HG02759 (cell line): ENCODE measurements around the gene DVL2.
A peak's percentile ranks its signal among the peaks of the same experiment; 100 is the strongest.
"Not testable (repeated sequence)": the region's sequence is repeated elsewhere in the genome, so short reads cannot be mapped to it uniquely, and the experiment has no call there.

ENCODE experiments used
- ATAC-seq: cut with Tn5 transposase; IDR thresholded peaks from one replicate; pipeline ENCODE4 v1.9.1; 2021; ENCODE audit warnings: mild to moderate bottlenecking, moderate library complexity; ENCODE audit not compliant: unreplicated experiment

Gene DVL2

DNA sequence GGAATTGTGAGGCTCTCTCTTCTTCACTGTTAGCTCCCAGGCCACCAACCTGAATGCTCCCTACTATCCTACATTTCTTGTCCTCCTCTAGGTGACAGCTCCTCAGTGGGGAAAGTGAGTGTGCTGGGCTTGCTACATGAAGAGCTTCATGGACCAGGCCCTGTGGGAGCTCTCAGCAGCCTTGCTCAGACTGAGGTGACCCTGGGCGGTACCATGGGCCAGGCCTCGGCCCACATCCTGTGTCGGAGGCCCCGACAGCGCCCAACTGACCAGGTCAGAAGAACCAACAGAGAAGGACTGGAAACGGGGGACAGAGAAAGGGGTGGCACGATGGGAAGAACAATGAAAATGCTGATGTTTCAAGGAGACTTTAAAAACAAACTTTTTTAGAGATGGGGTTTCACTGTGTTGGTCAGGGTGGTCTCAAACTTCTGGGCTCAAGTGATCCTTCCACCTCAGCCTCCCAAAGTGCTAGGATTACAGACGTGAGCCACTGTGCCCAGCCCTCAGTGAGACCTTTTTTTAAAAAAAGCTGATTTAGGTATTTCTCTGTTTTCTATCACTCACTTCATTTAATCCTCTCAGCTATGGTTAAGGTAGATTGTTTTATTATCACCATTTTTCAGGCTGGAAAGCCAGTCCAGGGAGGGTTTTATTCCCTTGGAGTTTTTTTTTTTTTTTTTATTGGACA, 22.6 kb upstream of the DVL2 start:
- no peak for ATAC-seq

DNA sequence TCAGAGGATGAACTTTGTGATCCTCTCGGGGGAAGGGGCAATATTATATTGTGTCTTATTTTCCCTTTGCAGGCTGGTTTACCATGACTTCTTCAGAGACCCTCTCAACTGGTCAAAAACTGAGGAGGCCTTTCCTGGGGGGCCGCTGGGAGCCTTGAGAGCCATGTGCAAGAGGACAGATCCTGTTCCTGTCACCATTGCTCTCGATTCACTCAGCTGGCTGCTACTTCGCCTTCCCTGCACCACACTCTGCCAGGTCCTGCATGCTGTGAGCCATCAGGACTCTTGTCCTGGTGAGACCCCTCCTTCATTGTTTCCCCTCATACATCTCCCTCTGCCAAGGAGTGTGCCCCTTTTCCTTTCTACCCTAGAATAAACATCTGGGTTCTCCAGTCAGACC, 20.2 kb upstream of the DVL2 start:
- ATAC-seq: no peak

DNA sequence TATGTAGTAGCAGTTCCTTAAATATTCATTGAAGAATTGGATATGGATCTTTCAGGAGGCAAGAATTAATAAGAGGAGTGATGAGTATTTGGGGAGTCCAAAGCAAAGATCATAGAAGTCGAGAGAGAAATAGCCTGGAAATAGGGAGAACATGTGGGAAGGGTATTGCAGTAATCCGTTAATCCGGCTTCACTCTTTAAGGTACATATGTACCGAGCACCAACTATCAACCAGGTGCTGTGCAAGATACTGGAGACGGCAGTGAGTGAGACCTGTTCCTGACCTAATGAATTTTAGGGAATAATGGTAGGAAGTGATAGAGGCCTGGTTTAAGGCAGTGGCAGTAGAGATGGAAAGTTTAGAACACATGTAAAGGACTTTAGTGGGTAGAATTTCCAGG, 18.8 kb upstream of the DVL2 start:
- no peak for ATAC-seq

DNA sequence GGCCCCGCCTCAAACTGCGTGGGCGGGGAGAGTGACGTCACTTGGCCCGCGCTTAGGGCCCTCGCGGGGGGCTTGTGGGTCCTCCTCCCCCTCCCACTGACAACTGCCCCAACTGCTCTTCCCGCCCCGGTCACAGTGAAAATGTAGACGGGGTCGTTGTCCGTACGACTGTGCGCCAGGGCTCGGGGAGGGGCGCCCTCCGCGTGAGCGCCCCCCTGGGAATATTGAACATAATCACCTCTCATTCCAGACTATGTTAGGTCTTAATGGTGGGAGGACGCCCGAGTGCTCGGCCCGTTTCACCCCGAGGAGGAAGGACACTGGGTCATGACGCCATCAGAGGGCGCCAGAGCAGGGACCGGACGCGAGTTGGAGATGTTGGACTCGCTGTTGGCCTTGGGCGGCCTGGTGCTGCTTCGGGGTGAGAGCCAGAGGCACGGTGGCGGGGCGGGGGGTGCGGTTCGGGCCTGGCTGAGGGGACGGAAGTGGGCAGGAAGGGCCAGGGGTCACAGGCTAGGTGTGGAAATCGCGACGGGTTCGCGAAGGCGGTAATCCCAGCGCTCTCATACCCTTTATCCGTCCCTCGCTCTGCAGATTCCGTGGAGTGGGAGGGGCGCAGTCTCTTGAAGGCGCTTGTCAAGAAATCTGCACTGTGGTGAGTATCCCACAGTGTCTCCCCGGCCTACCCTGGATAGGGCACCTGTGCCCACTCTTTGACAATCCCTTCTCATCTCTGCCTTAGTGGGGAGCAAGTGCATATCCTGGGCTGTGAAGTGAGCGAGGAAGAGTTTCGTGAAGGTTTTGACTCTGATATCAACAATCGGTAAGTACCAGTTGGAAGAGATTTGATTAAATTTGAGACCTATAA, 18.1 kb upstream of the DVL2 start, which contains the start of gene ELP5:
Gene ELP5 (plus strand): TSS at position 40 of the 868 bp plus-strand sequence. CDS start 336 bp downstream, at position 376.
- ATAC-seq: peak; percentile 63

DNA sequence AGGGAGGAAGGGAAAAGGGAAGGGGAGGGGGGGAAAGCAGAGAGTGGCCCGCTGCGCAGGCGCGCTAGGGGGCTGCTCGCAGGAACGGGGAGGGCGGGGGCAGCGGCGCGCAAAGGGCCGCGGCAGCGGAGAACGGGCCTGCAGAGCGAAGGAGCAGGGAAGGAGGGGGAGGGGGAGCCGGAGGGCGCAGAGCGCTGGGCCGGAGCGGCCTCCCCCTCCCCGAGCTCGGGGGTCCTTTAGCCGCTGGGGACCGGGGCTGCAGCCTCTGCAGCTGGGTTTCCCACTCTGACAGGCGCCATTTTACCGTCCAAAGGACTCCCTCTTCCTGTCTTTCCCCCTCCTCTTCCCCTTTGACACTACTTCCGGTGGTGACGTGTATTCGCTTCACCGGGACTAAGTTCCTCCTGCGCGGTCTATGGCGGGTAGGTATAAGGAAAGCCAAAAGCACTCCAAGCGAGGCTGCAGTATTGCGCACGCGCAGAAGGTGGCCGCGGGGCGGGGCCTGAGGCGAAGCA, 17.4 kb upstream of the DVL2 start, which contains the start of gene CTDNEP1:
Gene CTDNEP1 (minus strand): TSS at position 74 of the 515 bp plus-strand sequence. CDS start 438 bp downstream, outside the sequence.
- ATAC-seq: peak; percentile 78

DNA sequence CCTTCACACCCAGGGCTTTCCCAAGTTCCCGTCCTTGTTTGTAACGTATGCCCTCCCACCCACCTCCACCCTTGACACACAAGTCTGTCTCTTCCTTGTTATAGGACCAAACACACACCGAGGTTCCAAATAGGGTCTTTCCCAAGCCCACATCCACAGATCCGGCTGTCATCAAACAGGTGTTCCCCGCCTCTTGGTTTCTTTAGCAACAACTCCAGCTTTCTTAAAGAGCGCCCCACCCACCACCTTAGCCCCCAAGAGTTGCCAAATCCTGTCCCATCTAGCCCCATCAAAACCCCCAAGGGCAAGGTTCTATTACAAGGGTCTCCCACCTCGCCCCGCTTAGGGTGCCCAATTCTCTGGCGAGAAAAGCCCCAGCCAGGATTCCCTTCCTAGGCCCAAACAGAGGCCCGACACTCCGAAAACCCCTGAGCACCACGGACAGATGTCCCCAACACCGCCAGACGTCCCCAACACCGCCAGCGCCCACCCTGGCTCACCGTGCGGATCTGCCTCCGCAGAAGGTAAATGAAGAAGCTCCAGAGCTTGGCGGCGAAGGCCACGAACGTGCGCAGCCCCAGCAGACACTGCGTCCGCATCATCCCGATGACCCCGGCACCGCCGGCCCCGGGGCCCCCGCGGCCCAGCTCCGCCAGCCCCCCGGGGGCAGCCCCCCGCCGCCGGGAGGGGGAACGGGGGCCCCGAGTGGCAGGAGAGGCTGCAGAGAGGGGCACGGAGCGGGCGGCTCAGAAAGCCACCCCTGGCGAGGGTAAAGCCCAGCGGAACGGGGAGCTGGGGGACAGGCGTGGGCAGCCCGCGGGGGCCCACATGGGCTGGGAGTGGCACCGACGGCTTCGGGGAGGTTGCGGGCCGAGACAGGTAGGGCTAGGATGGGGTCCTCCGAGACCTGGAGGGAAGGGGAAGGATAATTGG, 16.6 kb upstream of the DVL2 start:
- no peak for ATAC-seq

DNA sequence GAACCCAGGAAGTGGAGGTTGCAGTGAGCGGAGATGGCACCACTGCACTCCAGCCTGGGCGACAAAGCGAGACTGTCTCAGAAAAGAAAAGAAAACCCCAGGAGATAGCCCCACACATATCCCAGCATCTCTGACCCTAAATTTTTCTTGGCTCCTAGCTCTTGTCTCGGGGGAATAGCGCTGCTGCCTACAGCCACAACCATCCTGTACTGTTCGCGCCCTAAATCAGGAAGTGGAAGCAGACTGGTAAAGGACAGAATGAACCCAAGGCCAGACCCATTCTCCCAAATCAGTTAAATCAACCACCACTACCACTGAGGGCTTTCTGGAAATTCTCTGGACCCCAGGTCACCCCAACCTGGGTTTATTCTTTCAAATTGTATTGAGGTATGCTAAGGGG, 15.5 kb upstream of the DVL2 start:
- no peak for ATAC-seq

DNA sequence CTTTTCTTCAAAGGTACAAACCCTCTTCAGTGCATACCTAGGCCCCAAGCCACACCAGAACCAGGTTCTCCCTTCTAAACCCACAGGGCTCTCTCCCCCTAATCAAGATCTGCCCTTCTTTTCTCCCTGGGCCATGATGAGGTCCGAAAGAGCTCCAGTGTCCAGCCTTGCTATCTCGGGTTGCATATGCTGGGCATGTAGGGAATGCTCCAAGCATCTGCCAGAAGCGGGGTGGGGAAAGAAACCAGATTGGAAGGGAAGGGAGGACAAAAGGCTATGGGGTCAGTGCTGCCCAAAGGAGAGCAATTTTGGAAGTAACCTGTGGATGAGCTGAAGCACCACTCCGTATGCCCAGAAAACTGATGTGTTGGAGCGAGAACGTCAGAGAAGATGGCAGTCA, 14.9 kb upstream of the DVL2 start:
- ATAC-seq: no peak

DNA sequence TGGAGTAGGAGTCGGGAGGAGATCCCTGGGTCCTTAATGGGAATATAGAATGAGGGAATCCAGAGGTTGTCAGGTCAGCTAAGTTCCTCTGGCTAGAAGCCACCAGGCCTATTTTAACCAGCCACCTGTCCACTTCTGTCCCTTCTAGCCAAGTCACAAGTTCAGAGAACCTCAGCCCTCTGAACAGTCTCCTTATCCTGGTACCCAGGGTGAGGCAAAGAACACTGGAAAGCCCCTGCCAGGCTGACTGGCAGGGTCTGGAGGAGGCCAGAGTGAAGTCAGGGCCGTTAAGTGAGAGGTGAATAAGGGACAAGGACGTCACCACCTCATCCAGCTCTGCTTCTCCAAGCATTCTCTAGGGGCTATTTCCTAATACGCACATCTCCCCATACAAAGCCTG, 14.5 kb upstream of the DVL2 start:
- ATAC-seq: no peak

DNA sequence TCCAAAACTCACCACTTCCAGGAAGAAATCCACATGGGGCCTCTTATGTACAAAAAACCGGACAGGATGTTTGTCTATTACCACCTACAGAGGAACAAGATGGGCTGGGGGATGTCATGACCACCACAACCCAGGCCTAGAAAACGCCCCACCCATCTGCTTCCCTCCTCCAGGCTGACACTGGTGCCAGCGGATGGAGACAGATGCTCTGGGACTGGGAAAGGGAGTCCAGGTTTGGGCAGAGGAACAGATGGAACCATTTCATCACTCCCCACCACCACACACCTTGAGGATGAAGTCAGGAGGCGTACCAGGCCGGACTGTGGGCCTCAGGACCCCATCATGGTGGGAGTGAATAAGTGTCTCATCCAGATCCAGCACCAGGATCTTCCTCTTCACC, 12.5 kb upstream of the DVL2 start:
- ATAC-seq: no peak

DNA sequence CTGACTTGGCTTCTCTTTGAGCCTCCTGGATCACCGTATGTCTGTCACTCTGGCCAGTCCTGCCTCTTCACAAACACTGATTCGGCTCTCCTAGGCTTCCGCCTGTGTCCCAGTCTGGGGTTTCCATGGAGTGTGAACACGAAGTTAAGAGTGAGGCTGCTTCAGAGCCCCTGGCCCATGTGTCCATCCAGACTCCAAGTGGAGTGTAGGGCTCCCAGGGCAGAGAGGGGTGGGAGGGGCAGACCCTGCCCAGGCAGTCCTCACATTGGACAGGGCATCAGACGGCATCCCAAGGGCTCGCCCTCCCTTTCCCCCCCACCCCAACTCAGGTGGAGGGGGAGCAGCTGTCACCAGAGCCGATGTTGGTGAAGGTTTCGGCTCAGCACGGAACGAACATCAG, 9.5 kb upstream of the DVL2 start:
- ATAC-seq: not testable (repeated sequence)

DNA sequence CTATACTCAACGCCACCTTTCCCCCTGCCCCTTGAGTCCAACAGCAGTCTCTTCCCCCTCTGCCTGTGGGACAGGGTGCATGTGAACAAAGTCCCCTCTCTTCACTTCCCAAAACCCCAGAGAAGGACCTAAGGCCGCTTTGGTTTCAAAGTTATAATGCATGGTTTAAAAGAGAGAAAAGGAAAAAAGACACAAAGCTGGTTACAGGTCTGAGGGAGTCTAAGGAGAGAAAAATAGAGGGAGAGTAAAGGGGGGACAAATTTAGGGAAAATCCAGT, 9.1 kb upstream of the DVL2 start:
- no peak for ATAC-seq

DNA sequence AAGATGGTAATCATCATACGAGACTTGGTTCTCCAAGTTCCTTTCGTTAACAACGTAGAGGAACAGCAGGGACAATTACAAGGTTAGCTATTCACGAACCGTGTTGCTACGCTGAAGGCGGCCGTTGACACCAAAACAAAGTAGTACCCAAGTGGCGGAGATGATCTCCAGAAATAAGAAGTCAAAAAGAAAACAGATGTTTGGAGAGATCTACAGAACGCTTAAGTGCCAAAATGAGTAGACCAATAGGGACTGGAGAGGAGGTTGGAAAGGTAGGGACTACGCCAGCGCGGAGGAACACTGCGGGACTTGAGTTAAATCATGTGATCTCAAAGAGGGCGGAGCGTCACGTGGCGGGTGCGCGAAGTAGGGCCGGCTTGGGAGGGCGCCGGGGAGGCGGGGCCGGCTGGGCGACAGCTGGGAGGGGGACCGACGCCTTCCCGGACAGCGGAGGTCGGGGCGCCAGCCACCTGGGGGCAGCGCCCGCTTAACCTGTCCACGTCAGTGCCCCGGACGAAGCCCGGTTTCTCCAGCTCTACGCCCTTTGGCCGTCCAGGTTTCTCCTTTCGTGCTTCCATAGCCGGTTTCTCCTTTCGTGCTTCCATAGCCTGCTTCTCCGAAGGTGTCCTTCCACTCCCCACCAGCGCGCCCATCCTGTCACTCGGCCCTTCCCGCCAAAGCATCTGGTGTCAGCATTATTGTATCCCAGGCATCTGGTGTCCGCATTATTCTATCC, 8.6 kb upstream of the DVL2 start:
- peak; percentile 46 for ATAC-seq

DNA sequence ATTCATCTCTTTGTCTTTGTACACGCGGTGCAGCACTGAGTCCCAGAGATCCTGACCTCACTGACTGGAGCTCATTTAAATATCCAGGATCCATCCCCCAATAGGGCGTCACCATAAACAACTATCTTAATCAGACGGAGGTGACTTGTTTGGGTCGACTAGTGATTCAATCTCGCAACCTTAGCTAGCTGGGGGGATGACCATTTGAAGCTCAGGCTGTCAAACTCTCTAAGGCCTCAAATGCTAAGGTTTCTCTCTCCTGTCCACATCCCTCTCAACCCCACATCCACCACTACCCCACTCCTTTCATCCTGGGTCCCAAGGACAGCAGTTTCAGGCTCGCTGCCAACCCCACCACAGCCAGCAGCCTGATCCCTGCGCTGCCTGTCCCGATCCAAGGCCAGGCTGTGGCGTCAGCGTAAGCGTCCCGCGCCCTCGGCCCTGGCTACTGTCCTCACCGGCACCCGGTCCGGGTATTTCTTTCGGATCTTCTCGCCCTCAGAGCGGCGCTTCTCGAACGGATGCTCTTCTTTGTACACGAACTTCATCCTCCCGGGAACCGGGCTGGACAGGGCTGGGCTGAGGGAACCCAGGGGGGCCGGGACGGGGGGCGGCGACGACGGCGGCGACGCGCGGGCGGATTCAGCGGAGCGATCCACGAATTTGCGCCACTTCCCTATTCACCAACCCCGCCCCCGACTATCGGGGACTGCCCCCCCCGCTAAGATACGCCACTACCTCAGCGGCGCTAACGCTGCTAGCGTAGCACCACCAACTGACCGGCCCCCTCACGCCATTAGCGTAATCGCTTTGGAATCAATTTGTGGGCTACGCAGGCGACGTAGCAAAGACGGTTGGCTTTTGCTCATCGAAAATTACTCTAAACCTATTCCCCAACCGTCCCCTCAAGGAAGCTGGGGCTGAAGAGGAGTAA, 7.7 kb upstream of the DVL2 start, which contains the start of gene GABARAP:
Gene GABARAP (minus strand): TSS at position 667 of the 934 bp plus-strand sequence. CDS start 119 bp downstream, at position 548.
- ATAC-seq: peak; percentile 35

DNA sequence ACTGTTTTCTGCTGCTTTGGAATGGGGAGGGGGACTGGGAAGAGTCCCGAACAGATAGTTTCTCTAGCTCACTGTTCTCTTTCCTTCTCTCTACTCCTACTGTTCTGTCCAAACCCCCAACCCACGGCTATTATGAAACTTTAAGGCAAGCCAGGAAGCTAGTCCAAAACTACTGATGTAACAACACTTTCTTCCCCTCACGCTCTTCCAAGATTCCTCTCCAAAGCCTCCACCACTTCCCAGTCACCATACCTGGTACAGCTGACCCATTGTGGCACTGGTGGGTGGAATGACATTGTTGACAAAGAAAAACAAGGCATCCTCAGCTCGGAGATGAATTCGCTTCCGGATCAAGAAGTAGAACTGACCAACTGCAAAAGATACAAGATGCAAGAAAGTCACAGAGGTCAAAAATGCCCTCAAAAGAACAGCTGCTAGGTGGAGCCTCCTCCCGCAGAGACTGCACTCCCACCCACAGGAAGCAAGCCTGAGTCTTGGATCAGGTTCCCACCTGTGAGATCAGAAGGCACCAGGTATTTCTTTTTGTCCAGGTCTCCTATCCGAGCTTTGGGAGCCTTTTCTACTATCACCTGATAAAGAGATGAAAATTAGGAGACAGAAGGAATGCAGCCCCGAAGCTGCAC, 6.9 kb upstream of the DVL2 start:
- no peak for ATAC-seq

DNA sequence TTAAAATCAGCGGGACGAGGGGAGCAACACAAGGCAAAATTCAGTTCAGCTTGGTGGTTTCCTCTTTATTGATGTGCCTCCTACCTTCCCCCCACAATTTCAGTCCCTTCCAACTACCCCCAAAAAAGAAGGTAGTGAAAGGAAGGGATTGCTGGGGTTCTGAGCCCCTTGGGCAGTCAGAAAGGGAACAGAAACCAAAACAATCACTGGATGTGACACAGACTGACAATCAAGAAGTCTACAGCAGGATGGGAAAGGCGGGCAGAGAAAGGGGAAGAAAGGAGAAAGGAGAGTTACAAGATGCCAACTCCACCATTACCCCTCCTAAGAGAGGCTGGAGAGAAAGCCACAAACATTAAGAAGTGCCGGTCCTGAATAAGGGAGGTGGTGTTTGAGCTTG, 6.1 kb upstream of the DVL2 start:
- ATAC-seq: no peak

DNA sequence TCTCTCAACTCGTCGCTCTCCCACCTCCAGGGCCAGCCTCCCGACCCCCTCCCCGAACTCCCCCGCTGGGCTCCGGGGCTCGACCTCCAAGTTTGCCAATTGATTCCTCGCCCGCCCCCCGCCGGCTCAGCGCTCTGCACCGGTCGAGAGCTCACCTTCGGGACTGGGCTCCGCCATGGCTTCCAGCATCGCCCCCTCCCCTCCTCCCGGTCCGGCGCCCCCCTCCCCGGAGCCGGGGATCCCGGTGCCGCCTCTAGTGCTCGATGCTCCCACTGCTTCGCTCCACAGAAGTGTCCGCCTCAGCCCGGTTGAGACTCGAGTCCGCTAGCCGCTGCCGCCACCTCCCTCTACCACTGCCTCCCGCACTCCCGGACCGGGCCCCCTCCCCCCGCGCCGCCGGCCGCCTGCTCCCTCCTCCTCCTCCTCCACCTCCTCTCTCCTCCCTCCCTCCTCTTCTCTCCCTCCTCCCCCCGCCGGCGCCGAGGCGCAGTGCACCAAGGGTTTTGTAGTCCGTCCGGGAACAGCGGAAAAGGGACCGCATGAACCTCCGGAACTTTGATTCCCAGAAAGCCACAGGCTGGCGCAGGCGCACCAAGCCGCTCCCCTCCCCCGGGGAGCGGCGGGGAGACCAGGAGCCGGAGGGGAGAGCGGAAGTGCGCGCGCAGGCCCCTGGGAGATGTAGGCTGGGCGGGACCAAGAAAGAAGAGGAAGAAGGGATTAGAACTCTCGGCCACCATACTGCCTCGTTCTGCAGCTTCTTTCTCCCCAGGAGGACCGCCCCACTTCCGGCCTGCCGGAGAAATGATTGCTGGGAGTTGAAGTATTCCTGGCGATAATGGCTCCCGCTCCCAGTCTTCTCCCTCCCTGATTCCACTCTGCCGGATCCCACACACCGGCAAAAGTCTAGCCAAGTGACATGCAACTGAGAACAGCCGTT, 5.0 kb upstream of the DVL2 start, which contains the start of gene PHF23:
Gene PHF23 (minus strand): TSS at position 367 of the 937 bp plus-strand sequence. CDS start 178 bp downstream, at position 189.
- ATAC-seq: peak; percentile 52
